Activated CD8-positive, alpha-beta memory T cell treated with anti-CD3 and anti-CD28 coated beads for 36 hours (primary cell): ENCODE results near the gene TM9SF3. TPM values are rescaled to one million over a fixed set of nuclear protein-coding genes. Genes with fewer than 3 reads are reported as not detected.

ENCODE experiments used
- CTCF ChIA-PET: fragments of 350-600 bp; sonication (Branson Sonifier 250); formaldehyde crosslinking; loops from one replicate; lab custom pipeline; 2021; ENCODE audit warnings: antibody characterized with exemption; lab: Charles Lee
- POLR2A ChIA-PET: fragments of 350-600 bp; sonication (Branson Sonifier 250); formaldehyde crosslinking; loops from one replicate; lab custom pipeline; 2021; ENCODE audit warnings: antibody characterized with exemption; lab: Charles Lee
- total RNA-seq, 2 experiments: library from RNA; stranded (reverse); gene quantifications; one replicate each; pipeline ENCODE4 v1.2.3, GENCODE V29; 2021

TM9SF3 gene
- total RNA-seq, 2 experiments from 2014 or later = 97.8 to 98.8 TPM

GRCh38 chr10:96606946-96607345, 20.1 kb upstream of the TM9SF3 start:
- CTCF ChIA-PET = interaction anchor here (0.6 kb wide), 2 partner anchors 142 to 351 kb away, joined by 3 read pairs; no protein-coding TSS in a partner anchor

GRCh38 chr10:96606216-96606615, 19.4 kb upstream of the TM9SF3 start:
- ChIA-PET CTCF (interaction anchor here (0.6 kb wide), 2 partner anchors 142 to 350 kb away, joined by 3 read pairs; no protein-coding TSS in a partner anchor), POLR2A (no interaction called here)

More at GRCh38 chr10:96606946-96607345, 20.1 kb upstream of the TM9SF3 start:
- POLR2A ChIA-PET = no interaction called here

- POLR2A ChIA-PET = no interaction called here
- CTCF ChIA-PET = no interaction called here
Observed at GRCh38 chr10:96600337-96600736, 13.5 kb upstream of the TM9SF3 start.

- ChIA-PET CTCF (no interaction called here), POLR2A (no interaction called here)
Observed at GRCh38 chr10:96598846-96599245, 12.0 kb upstream of the TM9SF3 start.

- POLR2A ChIA-PET = no interaction called here
- CTCF ChIA-PET = no interaction called here
Observed at GRCh38 chr10:96596422-96597407, 9.9 kb upstream of the TM9SF3 start.

GRCh38 chr10:96595741-96596140, 8.9 kb upstream of the TM9SF3 start:
- ChIA-PET CTCF (no interaction called here), POLR2A (no interaction called here)

- POLR2A ChIA-PET = no interaction called here
- CTCF ChIA-PET = no interaction called here
Observed at GRCh38 chr10:96591946-96592345, 5.1 kb upstream of the TM9SF3 start.

GRCh38 chr10:96588616-96589419, 2.0 kb upstream of the TM9SF3 start:
- CTCF ChIA-PET = interaction anchor here (1.0 kb wide), 1 partner anchor 52 kb away, joined by 3 read pairs; no protein-coding TSS in a partner anchor
- POLR2A ChIA-PET = no interaction called here

- ChIA-PET POLR2A (no interaction called here), CTCF (no interaction called here)
Observed at GRCh38 chr10:96588060-96588554, 1.3 kb upstream of the TM9SF3 start.

GRCh38 chr10:96587264-96588059, 650 bp upstream of the TM9SF3 start:
- ChIA-PET CTCF (no interaction called here), POLR2A (no interaction called here)

- POLR2A ChIA-PET = interaction anchor here (0.7 kb wide), 1 partner anchor 19 kb away, joined by 4 read pairs; no protein-coding TSS in a partner anchor
- CTCF ChIA-PET = no interaction called here
Observed at GRCh38 chr10:96585736-96586418, 935 bp downstream of the TM9SF3 start.

- ChIA-PET CTCF (no interaction called here), POLR2A (interaction anchor here (0.8 kb wide), 1 partner anchor 44 kb away, joined by 3 read pairs; no protein-coding TSS in a partner anchor)
Observed at GRCh38 chr10:96584474-96584873, 2.3 kb downstream of the TM9SF3 start.

- ChIA-PET CTCF (no interaction called here), POLR2A (interaction anchor here (0.8 kb wide), 1 partner anchor 44 kb away, joined by 3 read pairs; no protein-coding TSS in a partner anchor)
Observed at GRCh38 chr10:96584035-96584434, 2.8 kb downstream of the TM9SF3 start.

- ChIA-PET POLR2A (no interaction called here), CTCF (no interaction called here)
Observed at GRCh38 chr10:96579133-96579532, 7.7 kb downstream of the TM9SF3 start.

- ChIA-PET CTCF (no interaction called here), POLR2A (no interaction called here)
Observed at GRCh38 chr10:96578633-96579032, 8.2 kb downstream of the TM9SF3 start.

GRCh38 chr10:96578022-96578421, 8.8 kb downstream of the TM9SF3 start:
- ChIA-PET CTCF (no interaction called here), POLR2A (no interaction called here)

- CTCF ChIA-PET = no interaction called here
- POLR2A ChIA-PET = no interaction called here
Observed at GRCh38 chr10:96577069-96577468, 9.7 kb downstream of the TM9SF3 start.

GRCh38 chr10:96576277-96576980, 10.4 kb downstream of the TM9SF3 start:
- POLR2A ChIA-PET = no interaction called here
- CTCF ChIA-PET = no interaction called here
